GM18873 (cell line): Measurements from ENCODE around the gene KRTAP10-8.
"Not testable (repeated sequence)": the region's sequence is repeated elsewhere in the genome, so short reads cannot be mapped to it uniquely, and the experiment has no call there.

ENCODE experiments used
- ATAC-seq: cut with Tn5 transposase; IDR thresholded peaks from one replicate; pipeline ENCODE4 v1.9.1; 2021; ENCODE audit warnings: mild to moderate bottlenecking, moderate library complexity, moderate number of reproducible peaks; ENCODE audit not compliant: unreplicated experiment, low FRiP score

Gene KRTAP10-8

GRCh38 chr21:44598061-44598460, 13.8 kb upstream of the KRTAP10-8 start:
- ATAC-seq = no peak

DNA sequence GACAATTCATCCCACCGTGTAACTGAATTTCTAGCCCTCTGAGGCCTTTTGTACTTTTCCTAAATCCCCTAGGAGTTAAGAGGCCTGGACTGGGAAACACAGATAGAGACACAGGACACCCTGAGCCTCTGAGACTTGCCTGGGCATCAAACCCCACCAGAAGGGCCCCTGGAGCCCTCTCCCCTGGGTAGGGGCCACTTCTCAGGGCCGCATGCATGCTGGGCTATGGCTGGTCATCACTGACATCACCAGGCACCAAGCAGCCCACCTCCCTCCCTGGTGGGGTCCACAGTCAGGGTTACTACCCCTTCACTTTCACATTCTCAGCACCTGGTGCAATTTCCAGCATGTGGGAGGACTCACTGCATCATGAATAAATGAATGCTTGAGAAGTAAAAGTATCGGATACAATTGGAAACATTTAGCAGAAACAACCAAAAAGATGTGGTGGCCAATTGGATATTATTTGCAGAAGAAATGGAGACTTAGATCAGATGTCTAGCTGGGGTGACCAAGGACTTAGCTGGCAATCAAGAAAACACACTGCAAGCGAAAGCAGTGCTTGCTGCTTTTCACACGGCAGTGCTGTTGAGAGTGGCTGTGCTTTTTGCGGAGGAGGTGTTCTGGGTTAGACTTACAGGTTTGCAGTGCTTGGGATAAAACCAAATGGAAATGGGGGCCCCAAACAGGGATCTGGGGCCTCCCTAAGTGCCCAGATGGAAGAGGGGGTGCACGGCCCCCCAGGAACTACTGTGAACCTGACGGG, 12.4 kb upstream of the KRTAP10-8 start:
- no peak for ATAC-seq

- not testable (repeated sequence) for ATAC-seq
These were observed 11.5 kb upstream of the KRTAP10-8 start, which contains the start of gene KRTAP10-7 for GRCh38 chr21:44600118-44600978. TSS of gene KRTAP10-7 (plus strand) at chr21:44600597. CDS start at chr21:44600622, 25 bp downstream.

- ATAC-seq = not testable (repeated sequence)
These were observed 10.8 kb upstream of the KRTAP10-8 start for GRCh38 chr21:44601091-44601490.

DNA sequence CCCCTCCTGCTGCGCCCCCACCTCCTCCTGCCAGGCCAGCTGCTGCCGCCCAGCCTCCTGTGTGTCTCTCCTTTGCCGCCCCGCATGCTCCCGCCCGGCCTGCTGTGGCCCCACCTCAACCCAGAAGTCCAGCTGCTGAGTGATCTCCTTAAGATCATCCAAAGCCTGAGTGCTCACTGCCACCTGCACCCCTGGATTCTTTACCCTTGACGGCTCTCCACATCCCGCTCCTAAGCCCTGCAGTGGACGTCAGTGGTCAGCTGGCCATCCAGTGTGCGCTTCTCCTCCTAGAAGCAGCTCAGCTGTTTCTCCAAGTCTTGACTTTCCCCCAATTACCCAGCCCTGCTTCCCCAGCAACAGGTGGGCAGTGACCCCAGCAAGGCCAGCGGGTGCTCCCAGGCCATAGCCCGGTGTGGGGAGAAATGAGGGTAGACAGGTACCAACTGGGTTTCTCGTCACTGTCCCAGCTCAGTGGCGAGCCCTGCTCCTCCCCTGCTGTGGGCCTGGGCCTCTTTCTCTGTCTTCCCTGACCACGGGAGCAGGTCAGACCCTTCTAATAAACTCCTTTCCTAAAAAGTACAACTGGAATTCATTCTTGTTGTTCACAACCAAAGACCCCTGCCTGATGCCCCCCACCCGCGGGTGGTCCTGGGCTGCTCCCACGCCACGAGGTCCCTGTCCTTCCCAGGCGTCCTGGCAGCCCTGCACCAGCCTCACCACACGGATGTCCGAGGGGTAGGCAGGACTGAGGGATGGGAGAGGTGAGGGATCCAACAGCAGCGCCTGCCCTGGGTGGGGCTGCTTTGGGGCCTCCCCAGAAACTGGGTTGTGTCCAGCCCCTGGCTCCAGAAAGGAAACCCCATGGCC, 10.1 kb upstream of the KRTAP10-8 start:
- ATAC-seq = no peak

DNA sequence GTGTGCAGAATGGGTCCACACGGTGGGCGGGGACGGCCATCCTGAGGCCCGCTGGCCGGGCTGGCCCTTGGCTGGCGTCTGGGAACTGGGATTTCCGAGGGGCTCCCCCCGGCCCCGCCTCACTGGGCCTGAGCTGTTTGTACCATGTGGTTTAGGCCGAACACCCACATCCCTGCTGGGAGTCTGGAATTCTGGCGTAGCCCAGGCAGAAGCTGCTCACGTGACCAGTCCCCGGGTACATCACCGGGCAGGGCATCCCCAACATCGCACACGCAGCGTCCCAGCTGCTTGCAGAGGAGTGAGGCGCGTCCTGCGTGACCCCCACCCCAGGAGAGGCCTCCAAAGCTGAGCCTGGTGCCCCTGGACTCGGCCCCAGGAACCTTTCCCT, 9.4 kb upstream of the KRTAP10-8 start:
- ATAC-seq = no peak

DNA sequence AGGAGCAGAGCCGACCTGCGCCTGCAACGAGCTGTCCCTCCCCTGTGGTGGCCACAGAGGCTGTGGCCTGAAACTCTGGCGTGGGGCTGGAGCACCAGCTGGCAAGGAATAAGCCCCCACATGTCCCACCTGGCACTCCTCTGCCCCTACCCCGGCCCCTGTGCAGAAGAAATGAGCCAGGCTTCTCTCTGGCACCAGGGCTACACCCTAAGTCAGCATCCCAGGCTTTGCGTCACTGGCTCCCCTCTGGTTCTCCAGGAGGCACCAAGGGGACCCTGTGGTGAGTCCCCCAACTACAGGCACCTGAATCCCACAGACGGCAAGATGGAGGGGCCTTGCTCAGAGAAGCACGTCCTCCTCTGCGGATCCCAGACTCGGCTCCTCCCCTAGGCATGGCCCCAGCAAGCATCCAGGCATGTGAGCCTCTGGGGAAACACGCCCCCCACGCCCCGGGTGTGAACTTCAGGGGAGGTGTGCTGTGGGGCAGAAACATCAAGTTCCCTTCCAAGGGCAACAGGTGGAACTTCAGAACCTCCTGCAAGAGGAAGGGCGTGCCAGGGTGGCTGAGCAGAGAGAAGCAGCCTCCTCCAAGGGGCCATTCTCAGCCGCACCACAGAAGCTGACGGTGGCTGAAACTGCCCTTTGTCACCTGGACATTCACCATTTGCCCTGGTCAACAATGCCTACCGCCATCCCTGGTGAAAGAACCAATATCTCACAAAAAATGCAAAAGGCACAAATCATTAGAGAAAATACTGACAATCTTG, 8.6 kb upstream of the KRTAP10-8 start:
- ATAC-seq = no peak

DNA sequence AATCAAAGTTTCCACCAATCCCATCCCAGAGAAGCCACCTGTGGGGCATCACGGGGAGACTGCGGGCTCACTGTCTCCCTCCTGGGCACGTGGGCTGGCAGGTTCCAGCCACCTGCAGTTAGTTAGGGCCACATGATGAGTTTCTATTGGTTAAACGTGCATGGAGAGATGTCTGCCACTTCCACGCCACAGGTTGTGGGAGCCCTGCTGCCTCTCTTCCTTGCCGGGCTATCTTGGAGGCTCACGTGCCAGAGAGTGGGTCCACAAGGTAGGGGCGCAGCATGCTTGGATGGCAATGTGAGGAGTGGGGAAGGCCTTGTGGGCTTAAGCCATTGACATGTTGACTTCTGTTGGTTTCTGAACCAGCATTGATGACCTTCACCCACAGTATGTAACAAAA, 8.0 kb upstream of the KRTAP10-8 start:
- ATAC-seq = no peak

DNA sequence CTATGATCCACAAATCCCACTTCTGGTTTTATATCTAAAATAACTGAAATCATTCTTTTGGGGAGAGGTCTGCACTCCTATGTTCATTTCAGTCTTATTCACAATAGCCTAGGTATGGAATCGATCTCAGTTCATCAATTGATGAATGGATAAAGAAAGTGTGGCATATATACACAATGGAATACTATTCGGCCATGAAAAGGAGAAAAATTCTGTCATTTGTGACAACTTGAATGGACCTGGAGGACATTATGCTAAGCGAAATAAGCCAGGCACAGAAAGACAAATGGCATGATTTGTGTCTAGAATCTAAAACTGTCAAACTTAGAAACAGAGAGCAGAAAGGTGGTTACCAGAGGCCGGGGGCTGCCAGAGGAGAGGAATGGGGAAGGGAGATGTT, 5.4 kb upstream of the KRTAP10-8 start:
- ATAC-seq = no peak

DNA sequence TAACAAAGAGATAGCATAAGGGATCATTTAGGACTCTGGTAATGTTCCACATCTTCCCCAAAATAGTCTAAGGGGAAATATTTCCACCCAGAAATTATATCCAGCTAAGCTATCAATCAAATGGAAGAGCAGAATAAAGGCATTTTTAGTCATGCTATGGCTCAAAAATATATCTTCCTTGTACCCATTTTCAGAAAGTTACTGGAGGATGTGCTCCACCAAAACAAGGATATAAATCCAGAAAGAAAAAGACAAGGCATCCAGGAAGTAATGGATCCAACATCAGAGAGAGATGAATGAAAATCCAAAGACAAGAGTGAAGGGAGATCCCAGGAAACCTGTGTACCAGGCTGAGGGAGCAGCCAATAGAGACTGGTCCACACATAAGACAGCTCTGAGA, 2.7 kb upstream of the KRTAP10-8 start:
- ATAC-seq = no peak

- not testable (repeated sequence) for ATAC-seq
These were observed 1.6 kb upstream of the KRTAP10-8 start for GRCh38 chr21:44610157-44610843.

DNA sequence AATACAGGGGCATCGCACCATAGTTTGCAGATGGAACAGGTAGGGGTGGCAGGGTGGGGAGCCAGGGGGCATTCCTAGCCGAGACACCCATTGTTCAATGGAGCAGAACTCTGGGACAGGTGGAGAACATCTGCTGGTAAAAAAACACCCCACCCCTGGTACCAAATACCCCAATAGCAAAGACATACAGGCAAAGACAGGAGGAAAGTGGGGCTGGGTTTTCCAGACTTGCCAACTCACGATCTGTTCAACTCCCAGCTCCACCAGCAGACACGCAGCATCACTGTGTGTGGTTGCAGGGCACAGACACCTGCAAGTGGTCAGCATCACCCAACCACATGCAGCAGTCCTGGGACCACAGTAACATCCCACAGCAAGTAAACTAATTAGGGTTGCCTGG, 328 bp upstream of the KRTAP10-8 start:
- ATAC-seq = no peak

DNA sequence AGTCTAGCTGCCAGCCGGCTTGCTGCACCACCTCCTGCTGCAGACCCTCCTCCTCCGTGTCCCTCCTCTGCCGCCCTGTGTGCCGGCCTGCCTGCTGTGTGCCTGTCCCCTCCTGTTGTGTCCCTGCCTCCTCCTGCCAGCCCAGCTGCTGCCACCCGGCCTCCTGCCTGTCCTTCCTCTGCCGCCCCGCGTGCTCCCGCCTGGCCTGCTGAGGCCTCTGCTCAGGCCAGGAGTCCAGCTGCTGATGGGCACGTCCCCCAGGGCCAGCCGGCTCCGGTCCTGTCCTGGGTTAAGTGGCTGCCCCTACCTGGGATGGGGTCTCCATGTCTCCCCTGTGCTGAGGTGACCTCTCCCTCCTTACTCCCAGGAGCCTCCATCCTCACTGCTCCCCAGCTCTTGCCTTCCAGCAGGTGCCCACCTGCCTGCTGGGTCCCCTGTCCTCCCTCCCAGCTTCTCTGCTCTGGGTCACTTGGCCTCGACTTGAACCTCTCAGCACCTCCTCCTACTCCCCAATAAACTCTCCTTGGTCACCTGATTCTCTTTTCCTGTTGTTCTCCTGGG, 870 bp downstream of the KRTAP10-8 start:
- ATAC-seq = no peak

DNA sequence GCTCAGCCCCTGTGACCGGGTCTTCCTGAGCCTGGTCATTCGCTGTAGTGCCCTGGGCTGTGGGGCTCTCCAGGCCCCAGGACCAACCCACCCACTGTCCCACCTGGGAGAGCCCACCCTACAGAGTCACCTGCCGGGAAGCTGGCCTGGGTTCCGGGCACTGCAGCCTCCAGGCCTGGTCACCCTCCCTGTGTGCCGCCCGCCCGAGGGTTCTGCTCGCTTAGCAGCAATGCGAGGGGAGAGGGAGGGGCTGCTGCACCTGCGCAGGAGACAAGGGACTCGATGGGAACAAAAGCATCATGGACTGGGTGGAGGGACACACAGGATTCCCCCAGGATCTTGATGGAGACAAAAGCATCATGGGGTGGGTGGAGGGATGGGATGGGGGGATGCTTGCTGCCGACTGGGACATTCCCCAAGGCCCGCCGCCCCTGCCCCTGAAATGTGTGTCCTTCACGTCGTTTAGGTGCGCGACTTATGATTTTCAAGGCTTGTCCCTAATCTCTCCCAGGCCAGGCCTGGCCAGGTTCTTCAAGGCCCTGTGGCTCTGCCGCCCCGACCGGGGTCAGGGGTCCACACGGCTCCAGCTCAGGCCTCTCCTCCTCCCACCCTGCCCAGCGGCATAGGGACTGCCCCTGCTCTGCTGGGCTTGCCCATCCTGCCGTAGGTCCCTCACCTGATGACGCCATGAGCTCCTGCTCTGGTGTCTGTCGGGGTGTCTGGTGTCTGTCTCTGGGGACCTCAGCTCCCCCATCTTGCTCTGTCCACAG, 1.7 kb downstream of the KRTAP10-8 start:
- ATAC-seq = no peak

DNA sequence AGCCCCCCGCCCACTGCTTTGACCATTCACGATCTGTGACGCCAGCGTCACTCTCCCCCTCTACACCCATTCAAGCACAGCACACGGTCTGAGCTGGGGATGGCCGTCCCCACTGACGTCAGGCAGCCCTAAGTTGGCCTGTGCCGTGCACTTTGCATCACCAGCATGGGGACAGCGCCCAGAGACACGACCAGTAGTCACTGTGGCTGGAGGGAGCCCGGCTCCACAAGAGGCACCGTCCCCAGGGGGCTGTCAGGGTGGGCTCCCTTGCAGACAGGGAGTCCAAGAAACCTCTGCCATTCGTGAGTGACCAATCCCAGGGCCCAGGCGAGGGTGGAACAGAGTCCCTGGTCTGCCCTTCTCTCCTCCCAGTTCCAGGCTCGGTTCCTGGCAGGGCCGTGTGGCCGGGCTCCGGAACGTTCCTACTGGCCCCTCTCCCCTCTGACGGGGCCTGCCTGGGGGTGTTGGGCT, 2.3 kb downstream of the KRTAP10-8 start:
- no peak for ATAC-seq

- ATAC-seq = no peak
These were observed 3.1 kb downstream of the KRTAP10-8 start for GRCh38 chr21:44614961-44615391.

- no peak for ATAC-seq
These were observed 3.6 kb downstream of the KRTAP10-8 start for GRCh38 chr21:44615466-44615865.
